HepG2 (cell line): Measurements from ENCODE around the gene TUBA3C. TPM values are rescaled to one million over a fixed set of nuclear protein-coding genes. Genes with fewer than 3 reads are reported as not detected.

Source experiments
- ATAC-seq: fragments of 200-7000 bp; cut with Tn5 transposase; 3 replicates; pipeline ENCODE4 v1.9.1; 2020; ENCODE audit warnings: mild to moderate bottlenecking, moderate library complexity
- BruUV-seq: library from RNA; stranded (reverse); fragments of 400-500 nt; replicated peaks from 2 replicates; lab custom pipeline; 2021; lab: Mats Ljungman, UMichigan
- CTCF ChIA-PET: fragments of 300-600 bp; formaldehyde crosslinking; extraction: SDS; loops from one replicate; lab custom pipeline; 2021; ENCODE audit warnings: low total read pairs, inconsistent platforms, low intra/inter-chr PET ratio; lab: Yijun Ruan, JAX
- POLR2A ChIA-PET: fragments of 350-600 bp; sonication (Branson Sonifier 250); formaldehyde crosslinking; loops from one replicate; lab custom pipeline; 2020; ENCODE audit warnings: antibody characterized with exemption, inconsistent platforms; lab: Yijun Ruan, JAX
- DNase-seq: peaks from one replicate; pipeline ENCODE4 v3.0.0-alpha.2; 2015; ENCODE audit warnings: low spot score
- FAIRE-seq: peaks from 3 replicates; lab custom pipeline; 2011; peaks lifted over from hg19 to GRCh38; lab: Jason Lieb, UNC
- H2AFZ ChIP-seq: one replicate; pipeline ENCODE4 v1.6.1; 2011; ENCODE audit warnings: low read length, inconsistent platforms
- H3K27ac ChIP-seq: fragments of 300-600 bp; 3 replicates; pipeline ENCODE4 v1.8.0; 2011; ENCODE audit warnings: mixed run types, mild to moderate bottlenecking, mixed read lengths, low read length, inconsistent platforms; ENCODE audit not compliant: insufficient read depth; ENCODE audit errors: extremely low read length
- H3K27me3 ChIP-seq, 2 experiments: fragments of 200-600 bp in 1 of 2; 2 replicates in 1 of 2; 3 replicates in 1 of 2; pipeline versions ENCODE4 v1.6.0 to v1.8.0; 2011; ENCODE audit warnings: low read length in 2 of 2, mild to moderate bottlenecking in 2 of 2, moderate library complexity in 2 of 2, inconsistent platforms in 1 of 2; ENCODE audit not compliant: insufficient read depth in 2 of 2, control insufficient read depth in 1 of 2
- H3K36me3 ChIP-seq, 2 experiments: fragments of 200-600 bp in 1 of 2; replicated peaks in 1 of 2; 2 replicates in 1 of 2; 3 replicates in 1 of 2; pipeline versions ENCODE4 v1.5.1 to v1.8.0; 2011; ENCODE audit warnings: low read length in 2 of 2, inconsistent platforms in 1 of 2; ENCODE audit not compliant: insufficient read depth in 2 of 2, control insufficient read depth in 1 of 2
- H3K4me1 ChIP-seq: 2 replicates; pipeline ENCODE4 v1.5.1; 2012; ENCODE audit warnings: low read length, inconsistent platforms; ENCODE audit not compliant: insufficient read depth
- H3K4me2 ChIP-seq: 2 replicates; pipeline ENCODE4 v1.6.0; 2011; ENCODE audit warnings: low read depth, low read length, inconsistent platforms
- H3K4me3 ChIP-seq, 3 experiments: fragments of 200-600 bp in 1 of 3; sonication (generic), shearing (Covaris generic) in 1 of 3; replicated peaks in 1 of 3; 2 replicates each; pipeline ENCODE4 v1.5.1; 2011 to 2016; ENCODE audit warnings: low read length in 3 of 3, inconsistent platforms in 2 of 3, low read depth in 2 of 3, mild to moderate bottlenecking in 2 of 3, control low read depth in 1 of 3, mixed read lengths in 1 of 3; ENCODE audit not compliant: insufficient read depth in 1 of 3
- H3K79me2 ChIP-seq: one replicate; pipeline ENCODE4 v1.6.1; 2011; ENCODE audit warnings: low read length, inconsistent platforms; ENCODE audit not compliant: insufficient read depth
- H3K9ac ChIP-seq: 2 replicates; pipeline ENCODE4 v1.6.0; 2011; ENCODE audit warnings: mild to moderate bottlenecking, low read depth, low read length, inconsistent platforms; ENCODE audit not compliant: insufficient read depth
- H3K9me3 ChIP-seq: 2 replicates; pipeline ENCODE4 v1.5.1; 2012; ENCODE audit warnings: mild to moderate bottlenecking, low read length
- H4K20me1 ChIP-seq: 2 replicates; pipeline ENCODE4 v1.6.0; 2011; ENCODE audit warnings: inconsistent platforms, mild to moderate bottlenecking, low read length, moderate library complexity; ENCODE audit not compliant: insufficient read depth
- ETV5 ChIP-seq: IDR thresholded peaks from 2 replicates; pipeline ENCODE4 v1.6.1; 2018; ENCODE audit warnings: missing biosample characterization, missing genetic modification reagents, inconsistent platforms, borderline replicate concordance
- HDAC1 ChIP-seq: sonication (generic); formaldehyde crosslinking; IDR thresholded peaks from 2 replicates; pipeline ENCODE4 v1.5.1; 2020; ENCODE audit warnings: mild to moderate bottlenecking, missing genetic modification reagents
- REL ChIP-seq: sonication (generic); formaldehyde crosslinking; conservative IDR thresholded peaks from 2 replicates; pipeline ENCODE4 v1.8.0; 2022; ENCODE audit warnings: mild to moderate bottlenecking, missing genetic modification reagents, moderate library complexity
- SMARCC2 ChIP-seq: fragments of 450-650 bp; IDR thresholded peaks from 2 replicates; pipeline ENCODE4 v1.6.1; 2017; ENCODE audit warnings: antibody characterized with exemption, mild to moderate bottlenecking
- SRSF4 ChIP-seq: fragments of 200-400 bp; formaldehyde crosslinking; IDR thresholded peaks from one replicate; pipeline ENCODE4 v1.6.1; 2018; ENCODE audit warnings: mild to moderate bottlenecking, low read depth, low read length, moderate library complexity; ENCODE audit not compliant: poor library complexity, severe bottlenecking
- ZNF263 ChIP-seq: sonication (generic); formaldehyde crosslinking; IDR thresholded peaks from 2 replicates; pipeline ENCODE4 v1.4.0; 2020; ENCODE audit warnings: missing genetic modification reagents
- ZNF484 ChIP-seq: sonication (generic); formaldehyde crosslinking; IDR thresholded peaks from 2 replicates; pipeline ENCODE4 v1.5.1; 2020; ENCODE audit warnings: mild to moderate bottlenecking, low read depth, missing genetic modification reagents, borderline replicate concordance
- ZNF552 ChIP-seq: sonication (generic); formaldehyde crosslinking; IDR thresholded peaks from 2 replicates; pipeline ENCODE4 v1.9.0; 2022; ENCODE audit warnings: missing genetic modification reagents, mild to moderate bottlenecking, borderline replicate concordance
- ZNF556 ChIP-seq: sonication (generic); formaldehyde crosslinking; IDR thresholded peaks from 2 replicates; pipeline ENCODE4 v1.4.0; 2020; ENCODE audit warnings: mild to moderate bottlenecking, missing genetic modification reagents, borderline replicate concordance
- ZNF746 ChIP-seq: sonication (generic); formaldehyde crosslinking; IDR thresholded peaks from 2 replicates; pipeline ENCODE4 v1.8.0; 2022; ENCODE audit warnings: mild to moderate bottlenecking, missing genetic modification reagents
- WGBS: methylation state at CpG from one replicate; pipeline ENCODE4 v1.1.6; 2017; ENCODE audit warnings: low lambda C conversion rate; 5-methylcytosine and 5-hydroxymethylcytosine counted together
- in situ Hi-C: cut with HindIII; loops from 2 replicates; pipeline ENCODE4 v1.10.0; 2017; ENCODE audit warnings: low pct_unique_long_range_greater_than_20kb; ENCODE audit not compliant: extremely low pct_ligation_motif_present
- intact Hi-C: fragments of 100-400 bp; cut with micrococcal nuclease; formaldehyde crosslinking; loops from one replicate; pipeline ENCODE4 v1.10.0; 2022; ENCODE audit not compliant: unreplicated experiment
- polyA plus RNA-seq, 8 experiments: library from polyadenylated mRNA; depleted of rRNA in 3 of 8; stranded (reverse) in 7 of 8; unstranded in 1 of 8; fragments of >200 nt; fragmentation: Illumina TruSeq in 4 of 8; extraction: Trizol in 4 of 8; gene quantifications; 2 replicates each; pipeline versions ENCODE4 v1.2.1 to v1.2.3, GENCODE V29; 2011 to 2016; ENCODE audit warnings: low read depth in 4 of 8, missing spikeins in 1 of 8, mixed read lengths in 1 of 8; ENCODE audit not compliant: insufficient read depth in 1 of 8
- total RNA-seq, 5 experiments: library from RNA; depleted of rRNA; stranded (reverse); fragments of >200 nt; fragmentation: Illumina TruSeq; extraction: Trizol; gene quantifications; 2 replicates each; pipeline ENCODE4 v1.2.3, GENCODE V29; 2016; ENCODE audit warnings: low read depth in 1 of 5
- TF ChIP-seq, protein P1 (sequence below): sonication (generic); formaldehyde crosslinking; conservative IDR thresholded peaks from 2 replicates; pipeline ENCODE4 v1.4.0; 2020; ENCODE audit warnings: mild to moderate bottlenecking, missing genetic modification reagents, moderate library complexity
- TF ChIP-seq, protein P2 (sequence below), 2 experiments: IDR thresholded peaks; 2 replicates each; pipeline ENCODE4 v1.6.1; 2011 to 2012; ENCODE audit warnings: low read length in 2 of 2, borderline replicate concordance in 1 of 2, low read depth in 1 of 2, mild to moderate bottlenecking in 1 of 2, moderate library complexity in 1 of 2
- TF ChIP-seq, protein P3 (sequence below): sonication (generic); formaldehyde crosslinking; IDR thresholded peaks from 2 replicates; pipeline ENCODE4 v1.5.1; 2020; ENCODE audit warnings: missing genetic modification reagents, mild to moderate bottlenecking, borderline replicate concordance

Gene TUBA3C
- total and polyA plus RNA-seq, 2 of the 13 experiments (the other 11 are each of a cell fraction or from before 2014, with no cell fraction given), result not detected

DNA sequence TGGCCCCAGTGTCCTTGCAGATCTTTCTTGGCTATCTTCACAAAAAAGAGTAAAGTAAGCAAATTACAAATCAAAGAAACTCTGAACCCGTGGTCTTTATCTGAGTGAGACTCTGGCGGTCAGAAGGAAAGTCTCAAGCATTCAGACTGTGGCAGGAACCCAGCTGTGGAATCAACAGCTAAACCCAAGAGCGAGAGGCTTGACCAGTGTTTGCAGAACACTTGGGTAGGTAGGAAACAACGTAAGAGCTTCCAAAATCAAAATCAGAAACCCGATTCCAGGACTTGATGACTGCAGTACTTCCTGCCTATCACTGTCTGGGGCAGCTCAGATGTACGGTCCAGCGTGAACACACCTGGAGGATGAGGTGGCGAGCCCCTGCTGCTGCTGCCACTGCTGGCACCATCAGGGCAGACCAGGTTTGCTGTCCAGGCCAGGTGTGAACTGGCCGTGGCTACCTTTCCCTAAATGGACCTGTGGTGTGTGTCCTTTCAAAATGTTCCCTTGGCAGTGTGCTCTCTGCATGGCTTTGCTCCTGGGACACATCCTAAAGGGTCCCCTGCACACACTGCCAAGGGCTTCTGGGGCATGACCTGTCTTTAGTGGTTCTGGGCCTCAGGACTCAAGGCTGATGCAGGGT, 9.5 kb downstream of the TUBA3C start (continued):
- TF ChIP-seq ETV5 (CRISPR knock-in tag) (no peak), ZNF552 (CRISPR knock-in tag) (no peak), ZNF556 (CRISPR knock-in tag) (no peak)

DNA sequence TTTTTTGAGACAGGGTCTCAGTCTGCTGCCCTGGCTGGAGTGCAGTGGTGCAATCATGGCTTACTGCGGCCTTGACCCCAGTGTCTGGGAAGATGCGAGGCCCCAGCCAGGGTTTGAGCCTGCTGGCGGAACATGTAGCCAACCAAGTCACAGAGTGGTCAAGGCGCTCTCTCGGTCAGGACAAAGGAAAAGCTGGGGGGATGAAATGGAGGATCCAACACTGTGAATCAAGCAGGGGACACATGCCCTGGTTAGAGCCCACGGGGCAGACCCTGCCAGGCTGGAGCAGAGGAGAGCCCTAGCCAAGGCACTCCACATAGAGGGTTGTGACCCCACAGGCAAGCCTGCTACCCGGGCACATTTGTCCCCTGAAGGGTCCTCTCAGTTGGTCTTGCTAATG, 10.1 kb downstream of the TUBA3C start:
- H4K20me1 ChIP-seq, result no peaks in the 10 kb centered on the region
- H3K9ac ChIP-seq, result no peak overlapping the region
- no peaks in the 10 kb centered on the region for H3K36me3 ChIP-seq
- CTCF ChIA-PET, result no interaction called here
- no peak for FAIRE-seq
- 36% methylated on average over 6 of the region's 7 CpGs for WGBS
- POLR2A ChIA-PET, result no interaction called here
- H3K4me2 ChIP-seq, result no peak overlapping the region
- H3K9me3 ChIP-seq, result no peaks in the 10 kb centered on the region
- no peak overlapping the region for H3K27ac ChIP-seq
- no TSS peak for BruUV-seq
- H3K4me3 ChIP-seq, result no peak overlapping the region
- no peaks in the 10 kb centered on the region for H3K4me1 ChIP-seq
- no peaks in the 10 kb centered on the region for H3K27me3 ChIP-seq
- no peak overlapping the region for H2AFZ ChIP-seq
- no peak for ATAC-seq
- no peak for DNase-seq
- no peaks in the 10 kb centered on the region for H3K79me2 ChIP-seq
- in situ Hi-C loops, result no loop called here
- intact Hi-C loops, result no loop called here
- TF ChIP-seq HDAC1 (CRISPR knock-in tag), result no peak
- TF ChIP-seq REL (CRISPR knock-in tag), result no peak
- TF ChIP-seq ZNF484, result no peak
- no peak for TF ChIP-seq SRSF4
- TF ChIP-seq, protein P1, sequence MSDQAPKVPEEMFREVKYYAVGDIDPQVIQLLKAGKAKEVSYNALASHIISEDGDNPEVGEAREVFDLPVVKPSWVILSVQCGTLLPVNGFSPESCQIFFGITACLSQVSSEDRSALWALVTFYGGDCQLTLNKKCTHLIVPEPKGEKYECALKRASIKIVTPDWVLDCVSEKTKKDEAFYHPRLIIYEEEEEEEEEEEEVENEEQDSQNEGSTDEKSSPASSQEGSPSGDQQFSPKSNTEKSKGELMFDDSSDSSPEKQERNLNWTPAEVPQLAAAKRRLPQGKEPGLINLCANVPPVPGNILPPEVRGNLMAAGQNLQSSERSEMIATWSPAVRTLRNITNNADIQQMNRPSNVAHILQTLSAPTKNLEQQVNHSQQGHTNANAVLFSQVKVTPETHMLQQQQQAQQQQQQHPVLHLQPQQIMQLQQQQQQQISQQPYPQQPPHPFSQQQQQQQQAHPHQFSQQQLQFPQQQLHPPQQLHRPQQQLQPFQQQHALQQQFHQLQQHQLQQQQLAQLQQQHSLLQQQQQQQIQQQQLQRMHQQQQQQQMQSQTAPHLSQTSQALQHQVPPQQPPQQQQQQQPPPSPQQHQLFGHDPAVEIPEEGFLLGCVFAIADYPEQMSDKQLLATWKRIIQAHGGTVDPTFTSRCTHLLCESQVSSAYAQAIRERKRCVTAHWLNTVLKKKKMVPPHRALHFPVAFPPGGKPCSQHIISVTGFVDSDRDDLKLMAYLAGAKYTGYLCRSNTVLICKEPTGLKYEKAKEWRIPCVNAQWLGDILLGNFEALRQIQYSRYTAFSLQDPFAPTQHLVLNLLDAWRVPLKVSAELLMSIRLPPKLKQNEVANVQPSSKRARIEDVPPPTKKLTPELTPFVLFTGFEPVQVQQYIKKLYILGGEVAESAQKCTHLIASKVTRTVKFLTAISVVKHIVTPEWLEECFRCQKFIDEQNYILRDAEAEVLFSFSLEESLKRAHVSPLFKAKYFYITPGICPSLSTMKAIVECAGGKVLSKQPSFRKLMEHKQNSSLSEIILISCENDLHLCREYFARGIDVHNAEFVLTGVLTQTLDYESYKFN, result no peak
- TF ChIP-seq SMARCC2, result no peak
- TF ChIP-seq, protein P2, sequence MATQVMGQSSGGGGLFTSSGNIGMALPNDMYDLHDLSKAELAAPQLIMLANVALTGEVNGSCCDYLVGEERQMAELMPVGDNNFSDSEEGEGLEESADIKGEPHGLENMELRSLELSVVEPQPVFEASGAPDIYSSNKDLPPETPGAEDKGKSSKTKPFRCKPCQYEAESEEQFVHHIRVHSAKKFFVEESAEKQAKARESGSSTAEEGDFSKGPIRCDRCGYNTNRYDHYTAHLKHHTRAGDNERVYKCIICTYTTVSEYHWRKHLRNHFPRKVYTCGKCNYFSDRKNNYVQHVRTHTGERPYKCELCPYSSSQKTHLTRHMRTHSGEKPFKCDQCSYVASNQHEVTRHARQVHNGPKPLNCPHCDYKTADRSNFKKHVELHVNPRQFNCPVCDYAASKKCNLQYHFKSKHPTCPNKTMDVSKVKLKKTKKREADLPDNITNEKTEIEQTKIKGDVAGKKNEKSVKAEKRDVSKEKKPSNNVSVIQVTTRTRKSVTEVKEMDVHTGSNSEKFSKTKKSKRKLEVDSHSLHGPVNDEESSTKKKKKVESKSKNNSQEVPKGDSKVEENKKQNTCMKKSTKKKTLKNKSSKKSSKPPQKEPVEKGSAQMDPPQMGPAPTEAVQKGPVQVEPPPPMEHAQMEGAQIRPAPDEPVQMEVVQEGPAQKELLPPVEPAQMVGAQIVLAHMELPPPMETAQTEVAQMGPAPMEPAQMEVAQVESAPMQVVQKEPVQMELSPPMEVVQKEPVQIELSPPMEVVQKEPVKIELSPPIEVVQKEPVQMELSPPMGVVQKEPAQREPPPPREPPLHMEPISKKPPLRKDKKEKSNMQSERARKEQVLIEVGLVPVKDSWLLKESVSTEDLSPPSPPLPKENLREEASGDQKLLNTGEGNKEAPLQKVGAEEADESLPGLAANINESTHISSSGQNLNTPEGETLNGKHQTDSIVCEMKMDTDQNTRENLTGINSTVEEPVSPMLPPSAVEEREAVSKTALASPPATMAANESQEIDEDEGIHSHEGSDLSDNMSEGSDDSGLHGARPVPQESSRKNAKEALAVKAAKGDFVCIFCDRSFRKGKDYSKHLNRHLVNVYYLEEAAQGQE (IDR thresholded peaks at IDR 0.05; ENCODE audit: borderline replicate concordance in 1 of 2, low read depth in 1 of 2, low read length in 2 of 2), result no peak
- TF ChIP-seq ZNF746, result no peak
- TF ChIP-seq, protein P3, sequence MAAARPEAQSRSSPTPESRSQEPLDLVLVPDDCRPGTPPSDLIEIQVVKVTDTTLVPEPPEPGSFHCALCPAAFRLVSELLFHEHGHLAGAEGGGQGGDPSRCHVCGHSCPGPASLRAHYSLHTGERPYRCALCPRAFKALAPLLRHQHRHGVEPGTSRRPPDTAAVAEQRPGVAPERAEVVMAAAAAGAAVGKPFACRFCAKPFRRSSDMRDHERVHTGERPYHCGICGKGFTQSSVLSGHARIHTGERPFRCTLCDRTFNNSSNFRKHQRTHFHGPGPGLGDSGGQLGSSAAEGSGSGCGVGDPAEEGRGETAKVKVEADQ (CRISPR knock-in tag), result no peak
- no peak for TF ChIP-seq ZNF263 (CRISPR knock-in tag)
